Measurements from ENCODE around the gene GNPDA1.

DNA sequence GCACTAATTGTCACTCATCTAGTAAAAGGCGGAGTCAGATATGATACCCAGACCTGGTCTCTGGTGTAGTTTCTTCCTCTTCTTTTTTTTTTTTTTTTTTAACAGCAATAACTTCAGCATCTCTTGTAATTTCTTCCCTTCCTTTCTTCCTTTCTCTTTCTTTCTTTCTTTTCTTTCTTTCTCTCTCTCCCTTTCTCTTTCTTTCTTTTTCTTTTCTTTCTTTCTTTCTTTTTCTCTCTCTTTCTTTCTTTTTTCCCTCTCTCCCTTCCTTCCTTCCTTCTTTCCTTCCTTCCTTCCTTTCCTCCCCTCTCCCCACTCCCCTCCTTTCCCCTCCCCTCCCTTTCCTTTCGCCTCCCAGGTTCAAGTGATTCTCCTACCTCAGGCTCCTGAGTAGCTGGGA, 25.9 kb upstream of the GNPDA1 start:
- TF ChIP-seq, protein P1, sequence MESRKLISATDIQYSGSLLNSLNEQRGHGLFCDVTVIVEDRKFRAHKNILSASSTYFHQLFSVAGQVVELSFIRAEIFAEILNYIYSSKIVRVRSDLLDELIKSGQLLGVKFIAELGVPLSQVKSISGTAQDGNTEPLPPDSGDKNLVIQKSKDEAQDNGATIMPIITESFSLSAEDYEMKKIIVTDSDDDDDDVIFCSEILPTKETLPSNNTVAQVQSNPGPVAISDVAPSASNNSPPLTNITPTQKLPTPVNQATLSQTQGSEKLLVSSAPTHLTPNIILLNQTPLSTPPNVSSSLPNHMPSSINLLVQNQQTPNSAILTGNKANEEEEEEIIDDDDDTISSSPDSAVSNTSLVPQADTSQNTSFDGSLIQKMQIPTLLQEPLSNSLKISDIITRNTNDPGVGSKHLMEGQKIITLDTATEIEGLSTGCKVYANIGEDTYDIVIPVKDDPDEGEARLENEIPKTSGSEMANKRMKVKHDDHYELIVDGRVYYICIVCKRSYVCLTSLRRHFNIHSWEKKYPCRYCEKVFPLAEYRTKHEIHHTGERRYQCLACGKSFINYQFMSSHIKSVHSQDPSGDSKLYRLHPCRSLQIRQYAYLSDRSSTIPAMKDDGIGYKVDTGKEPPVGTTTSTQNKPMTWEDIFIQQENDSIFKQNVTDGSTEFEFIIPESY (IDR thresholded peaks at IDR 0.05) = no peak
- TF ChIP-seq, protein P2, sequence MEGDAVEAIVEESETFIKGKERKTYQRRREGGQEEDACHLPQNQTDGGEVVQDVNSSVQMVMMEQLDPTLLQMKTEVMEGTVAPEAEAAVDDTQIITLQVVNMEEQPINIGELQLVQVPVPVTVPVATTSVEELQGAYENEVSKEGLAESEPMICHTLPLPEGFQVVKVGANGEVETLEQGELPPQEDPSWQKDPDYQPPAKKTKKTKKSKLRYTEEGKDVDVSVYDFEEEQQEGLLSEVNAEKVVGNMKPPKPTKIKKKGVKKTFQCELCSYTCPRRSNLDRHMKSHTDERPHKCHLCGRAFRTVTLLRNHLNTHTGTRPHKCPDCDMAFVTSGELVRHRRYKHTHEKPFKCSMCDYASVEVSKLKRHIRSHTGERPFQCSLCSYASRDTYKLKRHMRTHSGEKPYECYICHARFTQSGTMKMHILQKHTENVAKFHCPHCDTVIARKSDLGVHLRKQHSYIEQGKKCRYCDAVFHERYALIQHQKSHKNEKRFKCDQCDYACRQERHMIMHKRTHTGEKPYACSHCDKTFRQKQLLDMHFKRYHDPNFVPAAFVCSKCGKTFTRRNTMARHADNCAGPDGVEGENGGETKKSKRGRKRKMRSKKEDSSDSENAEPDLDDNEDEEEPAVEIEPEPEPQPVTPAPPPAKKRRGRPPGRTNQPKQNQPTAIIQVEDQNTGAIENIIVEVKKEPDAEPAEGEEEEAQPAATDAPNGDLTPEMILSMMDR (IDR thresholded peaks at IDR 0.05; ENCODE audit: low read depth, low read length, missing input control) = no peak
- TF ChIP-seq HNF4A (conservative IDR thresholded peaks at IDR 0.05) (no peak), YY1 (IDR thresholded peaks at IDR 0.05) (no peak), RAD21 (IDR thresholded peaks at IDR 0.05) (no peak), TAF1 (conservative IDR thresholded peaks at IDR 0.05) (no peak), SP1 (IDR thresholded peaks at IDR 0.05) (no peak), FOXA1 (IDR thresholded peaks at IDR 0.05) (no peak), RXRA (IDR thresholded peaks at IDR 0.05) (no peak), GABPA (IDR thresholded peaks at IDR 0.05 in 1 of 2, conservative IDR thresholded peaks at IDR 0.05 in 1 of 2) (no peak), HNF4G (IDR thresholded peaks at IDR 0.05) (no peak)
- TF ChIP-seq, protein P3, sequence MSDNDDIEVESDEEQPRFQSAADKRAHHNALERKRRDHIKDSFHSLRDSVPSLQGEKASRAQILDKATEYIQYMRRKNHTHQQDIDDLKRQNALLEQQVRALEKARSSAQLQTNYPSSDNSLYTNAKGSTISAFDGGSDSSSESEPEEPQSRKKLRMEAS (IDR thresholded peaks at IDR 0.05) = no peak
- TF ChIP-seq, protein P4, sequence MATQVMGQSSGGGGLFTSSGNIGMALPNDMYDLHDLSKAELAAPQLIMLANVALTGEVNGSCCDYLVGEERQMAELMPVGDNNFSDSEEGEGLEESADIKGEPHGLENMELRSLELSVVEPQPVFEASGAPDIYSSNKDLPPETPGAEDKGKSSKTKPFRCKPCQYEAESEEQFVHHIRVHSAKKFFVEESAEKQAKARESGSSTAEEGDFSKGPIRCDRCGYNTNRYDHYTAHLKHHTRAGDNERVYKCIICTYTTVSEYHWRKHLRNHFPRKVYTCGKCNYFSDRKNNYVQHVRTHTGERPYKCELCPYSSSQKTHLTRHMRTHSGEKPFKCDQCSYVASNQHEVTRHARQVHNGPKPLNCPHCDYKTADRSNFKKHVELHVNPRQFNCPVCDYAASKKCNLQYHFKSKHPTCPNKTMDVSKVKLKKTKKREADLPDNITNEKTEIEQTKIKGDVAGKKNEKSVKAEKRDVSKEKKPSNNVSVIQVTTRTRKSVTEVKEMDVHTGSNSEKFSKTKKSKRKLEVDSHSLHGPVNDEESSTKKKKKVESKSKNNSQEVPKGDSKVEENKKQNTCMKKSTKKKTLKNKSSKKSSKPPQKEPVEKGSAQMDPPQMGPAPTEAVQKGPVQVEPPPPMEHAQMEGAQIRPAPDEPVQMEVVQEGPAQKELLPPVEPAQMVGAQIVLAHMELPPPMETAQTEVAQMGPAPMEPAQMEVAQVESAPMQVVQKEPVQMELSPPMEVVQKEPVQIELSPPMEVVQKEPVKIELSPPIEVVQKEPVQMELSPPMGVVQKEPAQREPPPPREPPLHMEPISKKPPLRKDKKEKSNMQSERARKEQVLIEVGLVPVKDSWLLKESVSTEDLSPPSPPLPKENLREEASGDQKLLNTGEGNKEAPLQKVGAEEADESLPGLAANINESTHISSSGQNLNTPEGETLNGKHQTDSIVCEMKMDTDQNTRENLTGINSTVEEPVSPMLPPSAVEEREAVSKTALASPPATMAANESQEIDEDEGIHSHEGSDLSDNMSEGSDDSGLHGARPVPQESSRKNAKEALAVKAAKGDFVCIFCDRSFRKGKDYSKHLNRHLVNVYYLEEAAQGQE (IDR thresholded peaks at IDR 0.05) = no peak
